Measurements from ENCODE around the gene ZNF385B.
A peak's percentile ranks its signal among the peaks of the same experiment; 100 is the strongest.
"Not testable (repeated sequence)": the region's sequence is repeated elsewhere in the genome, so short reads cannot be mapped to it uniquely, and the experiment has no call there.

Gene ZNF385B

DNA sequence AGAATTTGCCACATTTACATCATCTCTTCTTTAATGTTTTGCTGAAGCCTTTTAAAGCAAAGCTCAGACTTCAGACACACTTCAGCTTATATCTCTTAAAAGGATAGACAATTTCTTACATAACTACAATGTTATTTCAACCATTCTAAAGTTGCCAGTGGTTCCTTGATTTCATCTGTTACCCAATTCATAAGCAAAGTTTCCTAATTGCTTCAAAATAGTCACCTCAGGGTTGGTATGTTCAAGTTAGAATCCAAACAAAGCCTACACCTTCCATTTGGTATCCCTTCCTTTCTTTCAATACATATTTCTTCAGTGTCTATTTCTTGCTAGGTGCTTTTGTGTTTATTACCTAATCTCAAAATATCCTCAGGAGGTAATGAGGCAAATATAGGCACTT is 60.6 kb downstream of the ZNF385B start:
- no peak for DNase-seq

- no peak for DNase-seq
These were observed 65.0 kb downstream of the ZNF385B start for GRCh38 chr2:179796213-179797007.

- no peak for DNase-seq
These were observed 67.5 kb downstream of the ZNF385B start for GRCh38 chr2:179793902-179794301.

DNA sequence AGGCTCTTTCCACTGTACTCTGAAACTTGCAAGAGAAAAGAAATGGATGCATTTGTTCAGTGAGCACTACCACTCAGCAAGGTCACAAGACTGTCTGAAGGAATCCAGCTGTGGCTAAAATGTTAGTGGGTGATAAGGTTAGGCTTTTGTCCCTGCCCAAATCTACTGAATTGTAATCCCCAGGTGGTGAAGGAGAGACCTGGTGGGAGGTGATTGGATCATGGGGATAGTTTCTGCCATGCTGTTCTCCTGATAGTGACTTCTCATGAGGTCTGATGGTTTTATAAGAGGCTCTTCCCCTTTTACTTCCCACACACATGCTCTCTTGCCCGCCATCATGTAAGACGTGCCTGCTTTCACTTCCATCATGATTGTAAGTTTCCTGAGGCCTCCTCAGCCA is 68.2 kb downstream of the ZNF385B start:
- no peak for DNase-seq

DNA sequence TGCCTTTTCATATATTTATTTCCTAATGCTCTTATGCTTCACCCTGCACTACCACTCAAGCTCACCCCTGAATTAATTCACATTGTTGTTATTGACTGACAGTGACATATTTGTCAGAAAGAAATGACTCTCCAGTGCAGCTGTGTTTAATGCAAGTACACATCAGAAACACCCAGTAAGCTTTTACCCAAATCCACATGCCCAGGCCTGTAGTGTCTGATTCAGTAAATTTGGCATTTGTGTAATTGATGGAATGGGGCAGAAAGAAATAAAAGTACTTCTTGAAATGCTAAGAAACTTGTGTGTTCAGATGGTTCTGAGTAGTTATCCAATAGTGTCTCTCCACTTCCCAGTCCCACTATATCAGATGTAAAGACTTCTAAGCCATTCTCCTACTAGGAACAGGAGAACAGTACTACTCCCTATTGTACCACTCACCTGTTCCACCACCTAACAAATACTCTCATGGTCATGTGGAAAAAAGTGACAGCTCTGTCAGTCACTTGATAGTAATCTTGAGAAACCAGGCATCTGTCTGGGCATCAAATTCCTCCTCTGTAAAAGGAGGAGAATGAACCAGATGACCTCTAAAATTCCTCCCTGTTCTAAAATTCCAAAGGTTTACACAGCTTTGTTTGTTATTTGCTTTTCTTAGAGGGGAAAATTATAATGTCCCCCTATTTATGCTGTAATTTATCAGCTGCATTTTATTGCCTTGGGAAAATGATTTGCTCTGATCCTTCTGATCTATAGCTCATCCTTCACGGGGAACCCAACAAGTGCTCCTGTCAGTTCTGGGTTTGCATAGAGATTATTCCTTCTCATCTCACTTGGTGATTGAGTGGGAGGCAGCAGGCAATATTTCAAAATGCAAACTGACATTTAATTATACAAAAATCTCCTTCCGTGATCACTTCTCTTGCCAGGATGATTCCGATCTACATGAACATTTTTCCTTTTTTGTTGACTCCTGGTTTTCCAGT is 70.9 kb downstream of the ZNF385B start:
- DNase-seq, result no peak

- no peak for DNase-seq
These were observed 73.3 kb downstream of the ZNF385B start for GRCh38 chr2:179788104-179788503.

DNA sequence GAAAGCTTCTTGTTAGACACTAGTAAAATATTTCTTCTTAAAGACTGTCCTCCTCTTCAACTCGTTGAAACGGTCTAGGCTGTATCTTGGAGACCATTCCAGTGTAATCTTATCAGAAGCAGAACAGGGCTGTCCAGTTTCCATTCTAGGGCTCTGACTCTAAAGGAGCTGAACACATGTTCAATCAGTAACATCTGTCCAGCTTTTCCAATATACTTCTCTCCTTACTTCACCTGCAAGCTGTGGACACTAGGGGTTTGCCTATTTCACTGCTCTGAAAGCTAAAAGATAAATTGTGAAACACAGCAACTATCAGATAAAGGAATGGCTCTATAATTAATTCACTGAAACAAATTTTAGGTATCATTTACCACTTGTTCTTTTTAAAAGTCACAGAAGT is 73.8 kb downstream of the ZNF385B start:
- no peak for DNase-seq

- no peak for DNase-seq
These were observed 75.5 kb downstream of the ZNF385B start for GRCh38 chr2:179785902-179786301.

GRCh38 chr2:179782346-179782745 is 79.1 kb downstream of the ZNF385B start:
- not testable (repeated sequence) for DNase-seq

DNA sequence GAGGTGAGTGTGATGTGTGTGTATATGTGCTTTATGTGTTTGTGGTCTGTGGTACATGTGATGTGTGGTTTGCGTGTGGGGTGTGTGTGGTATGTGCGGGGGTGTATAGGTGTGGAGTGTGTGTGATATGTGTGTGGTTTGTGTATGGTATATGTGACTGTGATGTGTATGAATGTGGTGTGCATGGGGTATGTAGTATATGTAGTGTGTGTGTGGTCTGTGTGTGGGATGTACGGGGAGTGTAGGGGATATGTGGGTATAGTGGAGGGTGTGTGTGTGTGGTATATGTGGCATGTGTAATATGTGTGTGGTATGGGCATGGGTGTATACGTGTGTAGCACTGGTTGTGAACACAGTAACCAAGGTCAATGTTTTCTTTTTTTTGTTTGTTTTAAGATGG is 87.4 kb downstream of the ZNF385B start:
- no peak for DNase-seq

- no peak for DNase-seq
These were observed 89.1 kb downstream of the ZNF385B start for GRCh38 chr2:179772346-179772745.

- DNase-seq, result no peak
These were observed 89.6 kb downstream of the ZNF385B start for GRCh38 chr2:179771791-179772190.

- no peak for DNase-seq
These were observed 91.4 kb downstream of the ZNF385B start for GRCh38 chr2:179770029-179770428.

DNA sequence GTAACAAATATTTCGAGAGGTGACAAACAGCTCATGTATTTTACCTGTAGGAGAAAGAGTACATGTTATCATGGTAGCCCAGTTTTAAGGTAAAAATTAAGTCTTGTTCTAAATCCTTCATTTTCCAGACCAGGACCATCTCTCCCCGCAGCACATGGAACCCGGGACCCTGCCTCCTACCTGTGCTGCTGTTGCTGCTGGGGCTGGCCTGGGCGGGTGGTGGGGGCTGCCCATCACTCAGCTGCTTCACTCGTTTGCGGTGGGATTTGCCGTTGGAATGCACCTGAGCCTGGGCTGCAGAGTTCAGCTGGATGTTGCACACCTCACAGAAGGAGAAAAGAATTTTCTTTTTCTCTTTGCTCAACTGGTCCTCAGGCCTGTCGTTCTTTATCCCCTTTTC is 92.1 kb downstream of the ZNF385B start:
- no peak for DNase-seq

DNA sequence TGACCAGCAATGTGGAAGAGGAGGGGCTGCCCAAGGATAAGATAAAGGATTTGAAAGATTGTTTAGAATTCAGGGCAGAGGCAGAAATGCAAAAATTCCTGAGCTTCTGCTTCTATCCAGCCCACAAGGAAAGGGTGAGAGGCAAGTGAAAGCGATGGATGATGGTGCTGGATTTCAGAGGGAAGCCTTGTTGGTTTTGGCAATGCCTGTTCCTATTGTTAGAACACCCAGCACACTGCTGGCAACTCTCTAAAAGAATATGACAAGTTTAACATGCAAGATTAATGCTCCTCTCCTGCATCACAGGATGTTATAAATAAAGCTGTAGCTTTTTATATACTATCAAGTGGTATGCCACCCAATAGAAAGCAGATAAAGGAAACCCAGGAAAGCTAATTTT is 92.6 kb downstream of the ZNF385B start:
- no peak for DNase-seq

DNA sequence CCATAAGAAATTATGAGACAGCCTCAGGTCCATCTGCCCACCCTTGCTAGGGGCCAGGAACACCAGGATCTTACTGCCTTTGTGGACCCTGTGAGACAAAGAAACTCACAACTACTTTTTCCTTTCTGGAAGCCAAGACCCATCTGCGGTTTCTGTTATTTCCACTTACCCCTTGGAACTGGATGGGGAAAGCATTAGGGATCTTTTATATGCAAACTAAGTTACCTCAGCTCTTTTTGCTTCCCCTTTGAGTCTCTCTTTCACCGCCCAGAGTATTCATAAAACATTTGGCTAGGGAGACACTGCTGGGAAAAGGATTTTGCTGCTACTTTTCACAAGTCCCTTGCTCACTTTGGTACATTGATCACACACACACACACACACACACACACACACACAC is 95.7 kb downstream of the ZNF385B start:
- DNase-seq, result no peak

GRCh38 chr2:179764710-179765109 is 96.7 kb downstream of the ZNF385B start:
- no peak for DNase-seq

GRCh38 chr2:179758636-179759035 is 102.8 kb downstream of the ZNF385B start:
- DNase-seq, result no peak

- DNase-seq, result peak; percentile 77 to 88
These were observed 110.1 kb downstream of the ZNF385B start for GRCh38 chr2:179751163-179751809.

DNA sequence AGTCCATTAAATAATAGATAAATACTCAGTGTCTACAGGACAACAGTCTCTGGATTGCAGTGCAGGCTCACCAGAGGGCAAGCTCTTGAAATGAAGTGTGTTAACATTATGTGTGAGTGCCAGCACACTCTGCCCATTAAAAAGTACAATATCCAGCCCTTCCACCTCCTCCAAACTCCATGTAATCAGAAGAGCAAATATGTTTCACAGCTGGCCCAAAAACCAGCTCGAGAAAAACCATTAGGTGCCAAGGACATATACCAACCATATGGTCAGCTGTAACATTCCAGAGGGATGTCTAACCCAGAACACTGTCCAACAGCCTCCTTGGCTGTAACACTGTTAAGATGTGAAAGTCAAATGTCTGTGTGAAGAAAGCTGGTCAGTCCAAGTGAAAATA is 112.2 kb downstream of the ZNF385B start:
- DNase-seq, result no peak

DNA sequence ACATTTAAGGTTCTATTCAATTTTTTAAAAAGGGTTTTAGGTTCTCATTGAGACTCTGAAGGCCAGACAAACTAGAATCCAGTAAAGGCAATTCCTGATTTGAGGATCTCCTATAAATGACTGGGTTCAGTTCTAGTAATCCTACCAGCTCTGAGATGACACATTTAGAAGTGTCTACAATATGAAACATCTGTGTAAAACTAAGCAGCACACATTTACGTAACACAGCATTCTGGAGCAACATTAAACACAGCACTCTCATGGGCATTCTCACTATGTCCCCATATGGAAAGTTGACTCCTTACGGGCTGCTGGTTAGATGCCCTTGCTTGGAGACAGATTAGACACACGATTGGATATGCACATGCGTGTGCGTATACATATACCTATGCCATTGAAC is 114.4 kb downstream of the ZNF385B start:
- DNase-seq, result no peak

- DNase-seq, result no peak
These were observed 115.7 kb downstream of the ZNF385B start for GRCh38 chr2:179745635-179746256.

DNA sequence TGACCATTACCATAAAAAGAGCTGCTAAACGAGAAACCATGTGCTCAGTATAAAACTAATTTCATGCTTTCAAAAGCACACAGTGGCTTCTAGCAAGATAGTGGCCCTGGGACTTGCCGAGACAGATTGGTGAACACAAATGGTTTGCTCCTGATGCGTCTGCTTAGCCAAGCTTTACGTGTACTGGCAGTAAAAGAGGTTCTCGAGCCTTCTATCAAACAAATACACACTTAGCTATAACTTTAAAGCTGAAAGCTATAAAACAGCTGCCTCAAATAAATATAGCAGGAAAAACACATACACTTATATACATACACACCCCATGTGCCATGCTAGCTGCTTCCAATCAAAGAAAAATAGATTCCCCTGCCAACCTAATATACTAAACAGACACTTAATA is 117.0 kb downstream of the ZNF385B start:
- no peak for DNase-seq

Measured in Kasumi-1 (cell line).